GM19193 (cell line): Measurements from ENCODE around the gene GLI3.

Experiments
- POLR2A ChIP-seq: IDR thresholded peaks from 4 replicates; pipeline ENCODE4 v1.6.1; 2011; ENCODE audit not compliant: insufficient read depth, insufficient read length; ENCODE audit errors: extremely low read depth

GLI3 gene

GRCh38 chr7:42064534-42064933, 172.5 kb downstream of the GLI3 start:
- no peak for TF ChIP-seq POLR2A

- TF ChIP-seq POLR2A, result no peak
Observed at GRCh38 chr7:42059275-42059674, 177.7 kb downstream of the GLI3 start.

- no peak for TF ChIP-seq POLR2A
Observed at GRCh38 chr7:42057331-42057730, 179.7 kb downstream of the GLI3 start.

- TF ChIP-seq POLR2A, result no peak
Observed at GRCh38 chr7:42055171-42055570, 181.8 kb downstream of the GLI3 start.

- no peak for TF ChIP-seq POLR2A
Observed at GRCh38 chr7:42053834-42054233, 183.2 kb downstream of the GLI3 start.

- TF ChIP-seq POLR2A, result no peak
Observed at GRCh38 chr7:42049761-42050160, 187.2 kb downstream of the GLI3 start.

GRCh38 chr7:42046483-42046882, 190.5 kb downstream of the GLI3 start:
- no peak for TF ChIP-seq POLR2A

GRCh38 chr7:42045961-42046360, 191.0 kb downstream of the GLI3 start:
- no peak for TF ChIP-seq POLR2A

GRCh38 chr7:42039921-42040320, 197.1 kb downstream of the GLI3 start:
- no peak for TF ChIP-seq POLR2A

GRCh38 chr7:42035210-42035609, 201.8 kb downstream of the GLI3 start:
- no peak for TF ChIP-seq POLR2A

- TF ChIP-seq POLR2A, result no peak
Observed at GRCh38 chr7:42033480-42033879, 203.5 kb downstream of the GLI3 start.

GRCh38 chr7:42029405-42029804, 207.6 kb downstream of the GLI3 start:
- TF ChIP-seq POLR2A, result no peak

- TF ChIP-seq POLR2A, result no peak
Observed at GRCh38 chr7:42027521-42027920, 209.5 kb downstream of the GLI3 start.

- no peak for TF ChIP-seq POLR2A
Observed at GRCh38 chr7:42026622-42027197, 210.3 kb downstream of the GLI3 start.

GRCh38 chr7:42025635-42026375, 211.2 kb downstream of the GLI3 start:
- TF ChIP-seq POLR2A, result no peak

GRCh38 chr7:42024537-42024936, 212.5 kb downstream of the GLI3 start:
- no peak for TF ChIP-seq POLR2A
